ENCODE results near the gene HOXB3.

- peak in 4 of 6 experiments; percentile 5 to 40 (median 35) for TF ChIP-seq CTCF (IDR thresholded peaks at IDR 0.05)
- no peak for TF ChIP-seq POLR2A (IDR thresholded peaks at IDR 0.05)
These were observed 23.0 kb upstream of the HOXB3 start for GRCh38 chr17:48612854-48613691.

Data from Peyer's patch (tissue), 4 donors.